Left ventricle myocardium inferior (tissue), 1 donor: Measurements from ENCODE around the gene KBTBD13. TPM values are rescaled to one million over a fixed set of nuclear protein-coding genes. Genes with fewer than 3 reads are reported as not detected.
A peak's percentile ranks its signal among the peaks of the same experiment; 100 is the strongest.
"Not testable (repeated sequence)": the region's sequence is repeated elsewhere in the genome, so short reads cannot be mapped to it uniquely, and the experiment has no call there.

Experiments used
- DNase-seq: peaks from one replicate; pipeline ENCODE4 v3.0.0-alpha.2; 2020
- H3K27ac ChIP-seq: fragments of 200-600 bp; replicated peaks from 2 replicates; pipeline ENCODE4 v1.8.0; 2021
- H3K27me3 ChIP-seq: fragments of 200-600 bp; 2 replicates; pipeline ENCODE4 v1.8.0; 2021; ENCODE audit warnings: low read depth
- H3K36me3 ChIP-seq: fragments of 200-600 bp; 2 replicates; pipeline ENCODE4 v1.8.0; 2021
- H3K4me1 ChIP-seq: fragments of 200-600 bp; 2 replicates; pipeline ENCODE4 v1.8.0; 2021
- H3K4me3 ChIP-seq: fragments of 200-600 bp; 2 replicates; pipeline ENCODE4 v1.8.0; 2021; ENCODE audit warnings: mild to moderate bottlenecking, moderate library complexity
- H3K9me3 ChIP-seq: fragments of 200-600 bp; replicated peaks from 2 replicates; pipeline ENCODE4 v1.8.0; 2021
- intact Hi-C: fragments of 100-400 bp; cut with micrococcal nuclease; formaldehyde crosslinking; loops from one replicate; pipeline ENCODE4 v1.11.0; 2022
- total RNA-seq: library from RNA; stranded (reverse); fragmentation: NEBNext Ultra II Directional; extraction: Animal tissue kit (Norgen Biotek cat#: 25700); gene quantifications from one replicate; pipeline ENCODE4 v1.2.1, GENCODE V29; 2021
- TF ChIP-seq, protein P1 (sequence below): fragments of 200-600 bp; IDR thresholded peaks from 2 replicates; pipeline ENCODE4 v1.8.0; 2021; ENCODE audit warnings: antibody characterized with exemption, mild to moderate bottlenecking, borderline replicate concordance
- donor health status: DM: no; HTN: yes; CAD: no; lungs with severe emphysema.

KBTBD13 gene
- total RNA-seq, 1 donor from 2014 or later: 5.2 TPM

DNA sequence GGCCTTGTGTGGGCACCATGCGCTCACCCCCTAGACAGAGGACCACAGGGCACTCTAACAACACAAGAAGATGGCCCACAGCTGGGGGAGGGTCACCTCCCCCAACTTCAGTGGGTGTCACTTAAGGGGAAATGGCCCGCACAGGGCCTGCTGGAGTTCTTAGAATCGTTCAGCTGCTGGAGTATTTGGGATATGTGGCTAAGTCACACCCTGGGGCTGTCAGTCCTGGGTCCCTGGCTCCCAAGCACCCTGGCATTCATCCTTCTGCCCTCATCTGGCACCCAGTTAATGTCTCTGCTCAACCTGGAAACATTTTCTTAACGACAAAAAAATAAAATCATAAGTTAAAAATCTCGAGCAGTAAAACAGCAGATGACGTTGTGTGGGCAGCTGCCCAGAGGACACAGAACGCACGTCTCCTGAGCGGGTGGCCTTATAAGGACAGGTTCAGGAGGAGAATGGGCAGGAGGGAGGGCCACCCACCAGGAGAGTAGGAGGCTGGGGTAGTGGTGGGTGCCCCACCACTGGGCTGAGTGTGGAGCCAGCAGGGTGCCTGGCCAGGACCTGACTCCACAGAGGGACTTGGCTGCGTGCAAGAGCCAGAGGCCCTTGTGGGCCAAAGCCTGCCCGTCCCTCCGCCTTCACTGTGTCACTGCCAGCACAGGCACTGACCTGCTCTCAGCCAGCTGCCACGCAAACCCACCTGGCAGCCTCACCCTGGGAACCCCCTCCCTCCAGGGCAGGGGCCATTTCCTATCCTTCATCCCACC lies 11.5 kb downstream of the KBTBD13 start:
- no peaks in the 10 kb centered on the region for H3K36me3 ChIP-seq
- intact Hi-C loops: no loop called here
- H3K4me1 ChIP-seq: peaks cover 94% of the 10 kb centered on the region
- peak overlapping the region; percentile 93 for H3K27ac ChIP-seq
- no peak overlapping the region for H3K4me3 ChIP-seq
- no peaks in the 10 kb centered on the region for H3K9me3 ChIP-seq
- TF ChIP-seq, protein P1, sequence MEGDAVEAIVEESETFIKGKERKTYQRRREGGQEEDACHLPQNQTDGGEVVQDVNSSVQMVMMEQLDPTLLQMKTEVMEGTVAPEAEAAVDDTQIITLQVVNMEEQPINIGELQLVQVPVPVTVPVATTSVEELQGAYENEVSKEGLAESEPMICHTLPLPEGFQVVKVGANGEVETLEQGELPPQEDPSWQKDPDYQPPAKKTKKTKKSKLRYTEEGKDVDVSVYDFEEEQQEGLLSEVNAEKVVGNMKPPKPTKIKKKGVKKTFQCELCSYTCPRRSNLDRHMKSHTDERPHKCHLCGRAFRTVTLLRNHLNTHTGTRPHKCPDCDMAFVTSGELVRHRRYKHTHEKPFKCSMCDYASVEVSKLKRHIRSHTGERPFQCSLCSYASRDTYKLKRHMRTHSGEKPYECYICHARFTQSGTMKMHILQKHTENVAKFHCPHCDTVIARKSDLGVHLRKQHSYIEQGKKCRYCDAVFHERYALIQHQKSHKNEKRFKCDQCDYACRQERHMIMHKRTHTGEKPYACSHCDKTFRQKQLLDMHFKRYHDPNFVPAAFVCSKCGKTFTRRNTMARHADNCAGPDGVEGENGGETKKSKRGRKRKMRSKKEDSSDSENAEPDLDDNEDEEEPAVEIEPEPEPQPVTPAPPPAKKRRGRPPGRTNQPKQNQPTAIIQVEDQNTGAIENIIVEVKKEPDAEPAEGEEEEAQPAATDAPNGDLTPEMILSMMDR: no peak
- no peaks in the 10 kb centered on the region for H3K27me3 ChIP-seq
- peak; percentile 70 for DNase-seq

DNA sequence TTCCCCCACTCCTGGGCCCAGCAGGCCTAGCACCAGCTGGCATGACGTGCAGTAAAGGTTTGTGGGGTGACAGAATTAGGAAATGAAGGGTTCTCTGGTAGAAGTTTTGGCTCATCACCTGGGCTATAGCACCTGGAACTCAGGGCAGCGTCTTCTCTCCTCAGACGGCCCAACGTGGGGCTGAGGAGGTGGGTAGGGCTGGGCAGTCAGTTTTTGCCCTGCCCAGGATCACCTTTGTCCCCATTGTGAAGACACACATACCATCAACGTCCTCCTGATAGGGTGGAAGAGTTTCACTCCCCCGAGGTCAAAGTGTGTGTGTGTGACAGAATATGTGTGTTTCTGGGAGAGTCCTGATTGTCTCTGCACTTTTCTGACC lies 12.1 kb downstream of the KBTBD13 start:
- Histone ChIP-seq H3K36me3 (no peaks in the 10 kb centered on the region), H3K4me3 (no peak overlapping the region), H3K4me1 (peaks cover 88% of the 10 kb centered on the region), H3K27ac (peak overlapping the region; percentile 93), H3K9me3 (no peaks in the 10 kb centered on the region), H3K27me3 (no peaks in the 10 kb centered on the region)
- no peak for DNase-seq
- TF ChIP-seq, protein P1: no peak
- intact Hi-C loops: no loop called here

DNA sequence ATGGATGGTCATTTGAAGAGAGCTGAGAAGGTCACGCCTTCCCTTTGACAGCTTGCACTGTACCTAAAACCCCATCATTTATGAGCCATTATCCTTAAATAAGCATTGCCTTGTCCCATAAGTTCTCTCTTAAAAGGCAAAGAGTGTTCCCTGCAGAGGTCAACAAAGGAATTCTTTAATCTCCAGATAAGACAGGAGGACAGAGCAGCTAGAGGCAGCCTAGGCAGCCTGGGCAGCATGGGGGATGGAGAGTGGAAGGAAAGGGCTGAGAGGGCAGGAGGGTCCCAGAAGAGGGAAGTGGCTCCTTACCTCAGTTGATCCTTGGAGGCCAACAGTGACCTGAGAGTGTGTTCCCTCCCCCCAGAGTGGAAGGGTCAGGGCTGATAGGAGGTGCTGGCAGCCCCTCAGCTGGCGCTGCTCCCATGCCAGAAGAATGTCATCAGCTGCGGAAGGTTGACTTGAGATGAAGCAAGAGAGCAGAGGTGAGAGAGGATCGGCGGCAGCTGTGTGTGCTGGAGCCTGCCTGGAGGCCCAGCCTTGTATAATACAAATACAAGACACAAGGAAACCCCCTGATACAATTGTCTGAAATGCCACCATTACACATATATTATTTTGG lies 12.8 kb downstream of the KBTBD13 start:
- TF ChIP-seq, protein P1: no peak
- Histone ChIP-seq H3K9me3 (no peaks in the 10 kb centered on the region), H3K27me3 (no peaks in the 10 kb centered on the region), H3K27ac (peak overlapping the region; percentile 93), H3K4me1 (peaks cover 87% of the 10 kb centered on the region), H3K36me3 (no peaks in the 10 kb centered on the region), H3K4me3 (no peak overlapping the region)
- DNase-seq: peak; percentile 64
- intact Hi-C loops: no loop called here

DNA sequence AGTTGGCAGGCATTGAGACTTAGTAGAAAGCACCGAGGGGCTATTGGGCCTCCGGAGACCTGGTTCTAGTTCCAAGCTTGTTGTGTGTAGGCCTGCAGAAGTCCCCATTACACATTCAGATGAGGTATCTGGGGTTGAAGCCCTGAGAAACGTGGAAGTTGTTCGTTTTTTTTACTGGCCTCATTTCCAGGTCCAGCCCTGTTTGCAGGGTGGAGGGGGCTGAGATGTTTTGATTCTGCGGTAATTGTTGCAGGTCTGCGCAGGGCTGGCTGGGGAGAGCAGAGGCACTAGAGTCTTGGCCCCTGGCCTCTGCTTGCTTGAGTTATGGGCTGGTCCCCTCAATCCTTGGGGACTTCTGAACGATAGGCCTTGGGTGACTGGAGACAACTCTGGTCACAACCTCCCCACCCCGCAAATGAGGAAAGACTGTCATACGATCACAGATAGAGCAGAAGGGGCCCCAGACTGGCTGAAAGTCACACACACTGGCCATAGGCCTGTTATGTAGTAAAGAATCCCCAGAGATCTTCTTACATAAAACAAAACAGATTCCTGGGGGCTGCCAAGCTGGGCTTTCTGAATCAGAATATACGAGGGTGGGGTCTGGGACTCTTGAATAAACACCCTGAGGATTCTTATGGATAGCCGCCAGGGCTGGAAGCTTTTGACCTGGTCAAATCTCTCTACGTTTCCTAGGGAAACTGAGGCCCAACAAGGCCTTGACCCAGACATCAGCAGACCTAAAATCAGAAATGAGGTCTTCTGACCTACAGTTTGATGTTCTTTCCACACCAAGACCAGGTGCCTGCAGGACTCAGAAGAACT lies 15.6 kb downstream of the KBTBD13 start:
- no peak overlapping the region for H3K4me3 ChIP-seq
- H3K27ac ChIP-seq: peak overlapping the region; percentile 12
- DNase-seq: no peak
- H3K36me3 ChIP-seq: no peaks in the 10 kb centered on the region
- intact Hi-C loops: no loop called here
- H3K27me3 ChIP-seq: no peaks in the 10 kb centered on the region
- H3K9me3 ChIP-seq: no peaks in the 10 kb centered on the region
- peaks cover 68% of the 10 kb centered on the region for H3K4me1 ChIP-seq
- TF ChIP-seq, protein P1: no peak

DNA sequence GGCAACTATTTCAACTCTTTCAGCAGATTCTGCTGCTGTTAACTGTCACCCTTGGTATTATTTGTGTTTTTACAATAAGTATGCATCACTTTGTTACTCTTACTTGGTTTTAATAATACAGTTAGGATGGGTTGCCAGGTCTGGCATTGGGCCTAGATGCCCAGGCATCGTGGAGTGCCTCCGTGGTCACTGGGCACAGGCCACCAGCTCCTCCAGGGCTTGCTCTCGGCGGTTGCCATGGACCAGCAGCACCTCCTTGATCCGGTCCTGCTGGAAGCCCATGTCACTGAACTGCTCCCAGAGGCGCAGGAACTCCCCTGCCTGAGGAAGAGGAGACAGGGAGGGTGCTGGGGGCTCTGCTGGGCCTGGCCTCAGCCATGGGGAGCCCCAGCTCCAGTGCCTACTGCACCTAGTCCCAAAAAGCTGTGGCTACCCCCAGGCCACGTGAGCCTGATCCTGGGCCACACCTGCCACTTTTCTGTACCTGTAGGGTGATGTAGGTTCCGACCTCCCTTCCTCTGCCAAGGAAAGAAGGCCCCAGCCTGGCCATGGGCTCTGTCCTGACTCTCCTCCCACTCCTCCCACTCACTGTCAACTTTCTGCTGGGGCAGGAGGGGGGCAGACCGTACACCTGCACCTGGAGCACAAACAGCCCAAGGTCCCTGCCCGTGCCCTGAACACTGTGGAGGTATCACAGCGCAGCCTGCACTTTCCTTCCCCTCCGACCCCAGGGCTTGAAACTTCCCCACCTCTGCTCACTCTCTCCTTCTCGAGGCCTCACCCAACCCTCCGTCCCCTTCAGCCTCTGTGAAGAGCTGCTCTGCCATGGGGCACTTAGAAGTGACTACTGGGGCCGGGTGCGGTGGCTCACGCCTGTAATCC lies 16.6 kb downstream of the KBTBD13 start:
- TF ChIP-seq, protein P1: no peak
- no peaks in the 10 kb centered on the region for H3K27me3 ChIP-seq
- H3K4me3 ChIP-seq: no peak overlapping the region
- H3K36me3 ChIP-seq: peaks cover 2% of the 10 kb centered on the region
- no peaks in the 10 kb centered on the region for H3K9me3 ChIP-seq
- intact Hi-C loops: no loop called here
- DNase-seq: no peak
- H3K27ac ChIP-seq: no peak overlapping the region
- H3K4me1 ChIP-seq: peaks cover 58% of the 10 kb centered on the region

DNA sequence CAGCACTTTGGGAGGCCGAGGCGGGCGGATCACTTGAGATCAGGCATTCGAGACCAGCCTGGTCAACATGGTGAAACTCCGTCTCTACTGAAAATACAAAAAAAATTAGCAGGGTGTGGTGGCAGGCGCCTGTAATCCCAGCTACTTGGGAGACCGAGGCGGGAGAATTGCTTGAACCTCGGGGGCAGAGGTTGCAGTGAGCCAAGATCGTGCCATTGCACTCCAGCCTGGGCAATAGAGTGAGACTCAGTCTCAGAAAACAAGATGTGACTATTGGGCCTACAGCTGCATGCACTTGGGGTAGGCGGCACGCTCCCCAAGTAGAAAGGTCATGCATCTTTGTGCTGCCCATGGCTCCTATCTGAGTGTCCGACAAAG lies 17.2 kb downstream of the KBTBD13 start:
- peaks cover 52% of the 10 kb centered on the region for H3K4me1 ChIP-seq
- H3K4me3 ChIP-seq, H3K27me3 ChIP-seq, H3K9me3 ChIP-seq, H3K36me3 ChIP-seq, intact Hi-C loops, H3K27ac ChIP-seq, DNase-seq: not testable (repeated sequence)
